Sciatic nerve (tissue), 2 donors: ENCODE data around the gene HPSE2. TPM values are rescaled to one million over a fixed set of nuclear protein-coding genes. Genes with fewer than 3 reads are reported as not detected.
"Not testable (repeated sequence)": the region's sequence is repeated elsewhere in the genome, so short reads cannot be mapped to it uniquely, and the experiment has no call there.

Source experiments
- ATAC-seq: fragments of 200-7000 bp; cut with Tn5 transposase; one replicate; pipeline ENCODE4 v1.9.1; 2020; ENCODE audit warnings: mild to moderate bottlenecking, moderate library complexity
- DNase-seq: peaks from one replicate; pipeline ENCODE4 v3.0.0-alpha.2; 2020; ENCODE audit warnings: low spot score
- intact Hi-C: fragments of 100-400 bp; cut with DNase I; formaldehyde crosslinking; loops from one replicate; pipeline ENCODE4 v1.14.2; 2022
- total RNA-seq: library from RNA; stranded (reverse); fragmentation: NEBNext Ultra II Directional; extraction: Animal tissue kit (Norgen Biotek cat#: 25700); gene quantifications from one replicate; pipeline ENCODE4 v1.2.1, GENCODE V29; 2021
- donor health status: DM: no; HTN: no; CAD: no.
- donor health status: DM: no; HTN: no; CAD: no.

HPSE2 gene
- 1.7 TPM for total RNA-seq

- no peak for ATAC-seq
- intact Hi-C loops: no loop called here
- DNase-seq: no peak
Observed at GRCh38 chr10:99235658-99236626, at the start of gene HPSE2. HPSE2 (minus strand) TSS chr10:99235852.

DNA sequence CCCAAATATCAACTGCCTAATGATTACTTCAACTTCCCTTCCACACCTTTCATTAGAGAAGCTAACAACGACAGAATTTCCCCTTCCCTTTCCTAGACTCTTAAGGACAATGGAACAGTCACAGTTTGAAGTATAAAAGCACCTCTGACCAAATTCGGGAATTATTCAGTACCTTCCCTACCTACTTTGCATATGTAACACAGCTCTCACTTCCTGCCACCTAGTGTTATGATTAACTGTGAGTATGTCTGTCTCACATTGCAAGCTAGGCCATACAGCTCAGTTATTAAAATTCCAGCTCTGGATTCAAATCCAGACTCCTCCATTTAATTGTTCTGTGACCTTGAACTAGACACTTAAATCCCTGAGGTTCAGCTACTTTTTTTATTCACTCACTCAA lies 44.8 kb upstream of the HPSE2 start:
- DNase-seq (no peak), ATAC-seq (no peak)
- intact Hi-C loops: no loop called here

DNA sequence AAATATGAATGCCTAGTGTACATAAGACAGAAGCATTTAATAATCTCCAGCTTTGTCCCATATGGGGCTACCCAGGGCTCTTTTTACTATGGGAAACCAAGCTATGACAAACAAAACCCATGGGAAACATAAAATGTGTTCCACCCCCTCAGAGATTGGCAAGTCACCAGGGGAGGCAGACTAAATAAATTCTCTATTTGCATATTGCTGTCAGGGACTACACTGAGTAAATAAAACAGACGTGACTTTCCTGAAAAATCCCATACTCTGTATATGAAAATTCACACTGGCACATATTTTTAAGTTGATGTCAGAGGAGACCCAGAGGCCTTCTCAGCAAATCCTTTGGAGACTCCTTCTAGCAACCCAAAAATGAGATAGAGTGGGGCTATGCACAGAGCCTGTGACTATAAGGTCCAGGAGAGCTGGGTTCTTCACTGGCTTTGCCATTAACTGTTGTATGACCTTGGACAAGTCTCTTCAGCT lies 44.0 kb upstream of the HPSE2 start:
- no peak for ATAC-seq
- intact Hi-C loops: no loop called here
- no peak for DNase-seq

DNA sequence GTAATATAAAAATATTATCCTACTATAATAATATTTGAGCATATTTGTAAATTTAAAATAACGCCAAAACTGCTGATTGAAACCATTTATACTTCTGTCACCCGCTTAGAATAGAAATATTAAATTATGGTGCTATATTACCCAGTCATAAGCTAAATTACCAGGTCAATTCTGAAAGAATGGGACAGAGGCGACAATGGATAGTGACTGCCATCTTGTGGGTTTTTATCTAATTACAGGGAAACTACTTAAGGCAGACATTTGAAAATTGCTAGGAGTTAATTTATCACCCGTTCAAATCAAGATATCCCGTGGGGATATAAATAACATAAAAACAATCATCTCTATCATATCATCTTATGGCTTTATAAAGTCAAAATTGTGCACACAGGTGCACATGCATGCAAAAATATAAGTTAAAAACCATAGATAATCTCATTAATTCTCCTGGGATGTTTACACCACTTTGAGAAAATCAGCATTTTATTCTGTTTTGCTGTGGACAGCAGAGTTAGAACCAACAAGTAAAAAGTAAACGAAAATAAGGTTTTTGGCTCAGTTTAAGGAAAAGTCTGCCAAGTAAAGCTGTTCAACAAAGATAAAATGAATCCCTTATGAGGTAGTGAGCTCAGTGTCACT lies 41.3 kb upstream of the HPSE2 start:
- ATAC-seq (no peak), DNase-seq (no peak)
- intact Hi-C loops: no loop called here

DNA sequence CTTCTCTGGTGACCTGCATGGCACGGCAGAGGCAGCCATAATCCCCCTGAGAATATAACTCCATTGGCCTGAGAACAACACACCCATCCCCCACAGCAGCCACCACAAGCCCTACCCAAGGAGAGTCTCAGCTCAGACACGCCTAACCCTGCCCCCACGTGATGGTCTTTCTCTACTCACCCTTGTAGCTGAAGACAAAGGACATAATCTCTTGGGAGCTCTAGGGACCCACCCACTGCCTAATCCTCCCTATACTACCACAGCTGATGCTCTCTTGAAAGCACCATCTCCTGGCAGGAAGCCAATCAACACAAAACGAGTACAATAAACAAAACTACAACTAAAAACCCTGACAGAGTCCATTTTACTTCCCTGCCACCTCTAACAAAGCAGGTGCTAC lies 30.7 kb upstream of the HPSE2 start:
- DNase-seq: no peak
- intact Hi-C loops: no loop called here
- no peak for ATAC-seq

DNA sequence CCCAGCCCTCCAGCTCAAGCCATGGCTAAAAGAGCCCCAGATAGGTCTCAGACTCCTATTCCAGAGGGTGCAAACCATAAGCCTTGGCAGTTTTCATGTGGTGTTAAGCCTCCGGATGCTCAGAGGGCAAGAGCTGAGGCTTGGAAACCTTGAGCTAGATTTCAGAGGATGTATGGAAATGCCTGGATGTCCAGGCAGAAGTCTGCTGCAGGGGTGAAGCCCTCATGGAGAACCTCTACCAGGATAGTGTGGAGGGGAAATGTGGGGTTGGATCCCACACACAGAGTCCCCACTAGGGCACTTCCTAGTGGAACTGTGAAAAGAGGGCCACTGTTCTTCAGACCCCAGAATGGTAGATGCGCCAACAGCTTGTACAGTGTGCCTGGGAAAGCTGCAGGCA lies 13.2 kb upstream of the HPSE2 start:
- ATAC-seq (no peak), DNase-seq (no peak)
- intact Hi-C loops: loop anchor here (5.0 kb wide), 1 partner anchor 782 kb away; no protein-coding TSS in a partner anchor

- intact Hi-C loops: loop anchor here (5.0 kb wide), 1 partner anchor 781 kb away; no protein-coding TSS in a partner anchor
Observed at GRCh38 chr10:99247893-99248292, 12.2 kb upstream of the HPSE2 start.

DNA sequence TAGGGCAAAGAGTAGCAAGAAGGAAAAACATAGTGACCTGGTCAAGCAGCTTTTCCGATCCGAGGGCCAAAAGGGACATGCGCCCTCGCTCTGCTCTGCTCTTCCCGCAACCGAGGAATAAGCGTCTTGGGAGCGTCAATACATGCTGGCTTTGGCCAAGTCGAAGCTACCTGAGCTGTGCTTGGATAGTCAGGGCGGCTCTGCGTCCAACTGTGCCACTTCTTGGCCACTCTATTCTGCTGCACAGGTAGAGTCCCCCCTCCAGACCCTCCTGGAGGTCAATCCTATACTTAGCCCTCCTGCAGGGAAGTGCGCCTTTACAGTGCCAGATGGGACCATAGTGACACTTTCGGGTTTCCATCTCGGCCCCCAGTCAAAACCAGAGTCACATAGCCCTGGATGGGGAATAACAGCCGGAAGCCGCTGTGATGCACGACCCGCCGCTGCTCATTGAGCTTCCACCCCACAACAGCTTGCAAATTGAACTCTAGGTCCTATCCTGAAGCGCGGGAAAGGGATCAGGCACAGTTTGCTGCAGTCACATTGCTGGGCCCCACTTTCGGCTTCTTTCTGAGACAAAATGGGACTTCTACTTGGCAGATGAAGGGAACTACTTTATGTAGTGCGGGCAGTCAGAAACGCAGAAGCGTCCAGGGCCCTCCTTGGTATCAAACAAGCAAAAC lies 1.1 kb upstream of the HPSE2 start:
- intact Hi-C loops: no loop called here
- DNase-seq (no peak), ATAC-seq (no peak)

More at GRCh38 chr10:99247893-99248292, 12.2 kb upstream of the HPSE2 start:
- not testable (repeated sequence) for DNase-seq, ATAC-seq

GRCh38 chr10:99234791-99235657 lies 628 bp downstream of the HPSE2 start:
- intact Hi-C loops: no loop called here
- ATAC-seq (no peak), DNase-seq (no peak)

DNA sequence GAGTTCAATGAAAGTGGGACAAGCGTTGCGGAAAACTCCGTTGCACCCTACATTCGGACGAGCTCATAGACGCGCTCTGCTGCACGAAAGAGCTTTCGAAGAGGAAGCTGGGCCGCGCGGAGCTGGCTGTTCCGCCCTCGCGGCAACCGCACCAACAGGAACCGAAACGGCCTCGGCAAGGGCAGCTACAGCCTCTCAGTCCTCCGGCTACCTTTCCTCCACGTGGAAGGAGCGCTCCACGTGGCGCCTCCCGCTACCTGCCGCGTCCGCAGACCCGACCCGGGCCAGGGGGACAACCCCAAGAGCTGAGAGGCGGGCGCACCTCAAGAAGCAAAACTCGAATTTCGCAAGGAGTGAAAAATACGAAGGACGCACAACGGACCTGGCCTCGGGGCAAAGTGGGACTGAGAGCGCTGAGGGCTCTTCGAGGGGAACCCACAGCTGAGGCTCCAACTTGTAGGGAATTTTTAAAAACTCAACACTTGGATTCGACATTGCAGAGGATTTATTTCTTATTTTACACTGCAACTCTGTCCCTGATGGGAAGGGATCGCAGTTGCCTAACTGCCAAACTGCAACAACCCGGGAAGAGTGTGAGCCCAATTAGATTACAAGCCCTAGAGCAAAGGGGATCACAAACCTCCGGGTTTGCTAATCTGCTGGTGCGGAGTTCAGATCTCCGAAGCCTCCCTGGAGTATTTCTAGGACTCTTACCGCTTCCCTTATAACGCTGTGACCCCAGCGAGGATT lies 1.4 kb downstream of the HPSE2 start:
- intact Hi-C loops: no loop called here
- DNase-seq: peak; percentile 76
- peak; percentile 78 for ATAC-seq

GRCh38 chr10:99233689-99234037 lies 2.0 kb downstream of the HPSE2 start:
- peak; percentile 13 for ATAC-seq
- intact Hi-C loops: no loop called here
- DNase-seq: no peak

DNA sequence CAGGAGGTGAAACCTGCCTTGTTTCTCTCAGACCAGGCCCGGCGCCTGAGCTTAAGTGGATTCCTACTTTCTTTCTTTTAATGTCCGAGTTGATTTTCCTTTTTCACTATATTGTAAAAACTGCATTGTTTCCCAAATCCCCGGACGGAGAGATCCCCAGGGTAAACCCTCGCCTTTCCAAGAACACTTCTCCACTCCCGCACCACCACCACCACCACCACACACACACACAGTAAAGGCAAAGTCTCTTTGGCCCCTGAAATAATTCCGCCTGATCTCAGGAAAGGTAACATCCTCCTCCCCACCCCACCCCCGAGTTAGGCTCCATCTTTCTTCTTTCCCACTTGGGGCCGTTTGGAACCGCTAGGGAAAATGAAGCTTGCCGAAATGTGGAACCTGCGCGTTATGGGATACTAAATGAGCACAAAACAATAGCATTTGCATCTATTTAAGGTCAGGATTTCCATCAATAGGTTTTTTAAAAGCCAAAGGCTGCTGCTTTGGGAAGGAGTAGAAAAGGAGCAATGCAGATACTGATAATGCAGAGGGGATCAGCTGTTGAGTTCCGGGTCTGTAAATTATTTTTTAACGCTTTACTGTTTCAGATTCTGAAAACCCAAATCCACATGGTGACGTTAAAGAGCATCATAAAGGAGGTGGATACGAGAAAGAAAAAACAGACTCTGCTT lies 2.5 kb downstream of the HPSE2 start:
- DNase-seq (no peak), ATAC-seq (no peak)
- intact Hi-C loops: no loop called here

DNA sequence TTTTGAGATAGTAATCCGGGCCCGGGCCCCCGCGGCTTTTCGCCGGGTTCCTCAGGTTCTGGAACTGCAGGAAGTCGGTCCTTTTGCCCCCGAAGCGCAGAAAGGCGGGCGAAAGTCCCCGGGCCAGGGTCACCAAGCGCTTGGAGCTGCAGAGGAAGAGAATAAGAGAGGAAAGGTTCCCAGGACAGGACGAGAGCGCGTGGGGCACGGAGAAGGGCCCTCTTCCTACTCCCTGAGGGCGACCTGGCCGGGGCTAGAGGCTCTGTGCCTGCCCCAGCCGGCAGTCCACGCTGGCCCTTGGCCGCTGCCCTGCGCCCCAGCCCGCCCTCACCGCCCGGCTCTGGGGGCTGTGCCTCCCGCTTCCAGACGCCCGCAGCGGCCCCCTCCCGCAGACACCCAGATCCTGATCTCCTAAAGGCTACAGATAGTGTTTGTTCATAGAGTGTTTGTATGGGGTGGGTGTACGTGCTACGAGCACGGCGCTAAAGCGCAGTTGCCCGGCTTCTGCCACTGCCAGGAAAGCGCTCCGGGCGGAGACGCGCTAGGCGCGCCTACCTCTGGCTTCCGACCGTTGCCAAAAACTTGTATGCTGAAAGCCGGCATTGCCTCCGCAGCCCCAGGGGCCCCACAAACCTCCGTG lies 3.2 kb downstream of the HPSE2 start:
- intact Hi-C loops: no loop called here
- ATAC-seq: peak; percentile 31
- DNase-seq: no peak

DNA sequence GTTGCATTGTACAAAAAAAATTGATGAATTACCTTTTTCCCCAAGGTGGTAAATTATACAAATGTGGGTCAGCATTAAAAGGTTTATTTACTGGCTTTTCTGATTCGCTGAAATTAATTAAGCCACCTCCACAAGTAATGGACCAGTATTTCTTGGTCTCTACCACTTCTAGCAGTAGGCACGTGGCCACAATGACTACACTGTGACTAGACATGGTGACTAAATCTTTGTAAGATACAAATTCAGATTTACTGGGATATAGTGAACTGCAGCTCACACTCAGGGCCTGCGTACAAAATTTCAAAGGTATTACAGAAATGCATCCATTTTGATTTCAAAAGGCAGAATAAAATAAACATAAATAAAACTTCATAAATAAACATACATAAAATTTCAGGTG lies 10.9 kb downstream of the HPSE2 start:
- DNase-seq (no peak), ATAC-seq (no peak)
- intact Hi-C loops: no loop called here

DNA sequence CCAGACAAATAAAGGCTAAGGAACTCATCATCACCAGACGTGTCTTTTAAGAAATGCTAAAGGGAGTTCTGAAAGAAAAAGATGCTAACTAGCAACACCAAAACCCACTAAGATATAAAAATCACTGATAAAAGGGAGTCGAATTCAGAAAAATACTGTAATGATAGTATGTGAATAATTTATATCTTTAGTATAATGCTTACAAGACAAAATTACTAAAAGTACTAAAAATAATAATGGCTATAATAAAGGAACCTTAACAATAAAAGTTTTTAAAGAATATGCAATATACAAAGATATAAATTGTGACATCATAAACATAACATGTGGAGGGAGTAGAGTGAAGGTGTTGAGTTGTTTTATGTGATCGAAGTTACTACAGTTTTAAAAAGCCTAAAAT lies 28.3 kb downstream of the HPSE2 start:
- ATAC-seq (no peak), DNase-seq (no peak)
- intact Hi-C loops: no loop called here

- DNase-seq (no peak), ATAC-seq (no peak)
- intact Hi-C loops: no loop called here
Observed at GRCh38 chr10:99203310-99203709, 32.3 kb downstream of the HPSE2 start.

DNA sequence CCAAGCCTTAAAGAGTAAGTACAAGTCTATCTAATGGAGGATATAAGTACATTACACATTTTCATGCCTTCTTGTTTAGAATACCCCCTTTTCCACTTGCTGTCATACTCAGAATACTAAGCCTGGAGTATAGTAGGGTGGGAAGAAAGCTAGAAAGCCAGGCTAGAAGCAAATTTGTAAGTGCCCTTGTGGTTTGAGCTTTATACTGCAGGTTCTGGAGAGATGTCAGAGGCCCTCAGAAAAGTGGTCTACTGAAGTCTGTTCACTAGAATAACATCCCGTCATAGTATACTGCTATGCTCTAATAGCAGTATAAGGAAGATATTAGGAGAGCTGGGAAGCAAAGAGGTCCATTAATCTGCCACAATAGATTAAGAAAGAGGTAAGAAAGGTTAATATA lies 62.7 kb downstream of the HPSE2 start:
- DNase-seq: no peak
- ATAC-seq: no peak
- intact Hi-C loops: no loop called here
